Endothelial cell of umbilical vein (primary cell): ENCODE data around the gene PRC1. TPM values are rescaled to one million over a fixed set of nuclear protein-coding genes. Genes with fewer than 3 reads are reported as not detected.

Experiments used
- BruUV-seq: library from RNA; stranded (reverse); fragments of 400-500 nt; replicated peaks from 2 replicates; lab custom pipeline; 2021; lab: Mats Ljungman, UMichigan
- CTCF ChIA-PET: fragments of 300-600, 350-600 bp; sonication (Branson Sonifier 250); formaldehyde crosslinking; loops from one replicate; lab custom pipeline; 2021; ENCODE audit warnings: antibody characterized with exemption, inconsistent platforms; lab: Charles Lee
- POLR2A ChIA-PET: fragments of 300-600, 350-600 bp; sonication (Branson Sonifier 250); formaldehyde crosslinking; loops from one replicate; lab custom pipeline; 2021; ENCODE audit warnings: antibody characterized with exemption, inconsistent platforms; lab: Charles Lee
- DNase-seq: peaks from one replicate; pipeline ENCODE4 v3.0.0-alpha.2; 2011; ENCODE audit warnings: low read depth, low spot score
- FAIRE-seq: peaks from 2 replicates; lab custom pipeline; 2011; peaks lifted over from hg19 to GRCh38; lab: Jason Lieb, UNC
- H2AFZ ChIP-seq: 2 replicates; pipeline ENCODE4 v1.6.0; 2012; ENCODE audit warnings: low read depth, low read length, control low read depth, inconsistent platforms
- H3K27ac ChIP-seq: 2 replicates; pipeline ENCODE4 v1.5.1; 2011; ENCODE audit warnings: low read depth, mild to moderate bottlenecking, control low read depth, low read length, moderate library complexity; ENCODE audit not compliant: insufficient read depth
- H3K27me3 ChIP-seq, 2 experiments: 2 replicates each; pipeline versions ENCODE4 v1.6.0 to v1.6.1; 2011; ENCODE audit warnings: low read length in 2 of 2, mixed read lengths in 1 of 2; ENCODE audit not compliant: control insufficient read depth in 2 of 2, insufficient read depth in 2 of 2
- H3K36me3 ChIP-seq, 2 experiments: 2 replicates in 1 of 2; 3 replicates in 1 of 2; pipeline ENCODE4 v1.5.1; 2011; ENCODE audit warnings: low read length in 2 of 2, mild to moderate bottlenecking in 1 of 2, moderate library complexity in 1 of 2; ENCODE audit not compliant: control insufficient read depth in 2 of 2, insufficient read depth in 2 of 2; ENCODE audit errors: extremely low read depth in 1 of 2
- H3K4me1 ChIP-seq: 3 replicates; pipeline ENCODE4 v1.5.1; 2011; ENCODE audit warnings: mild to moderate bottlenecking, low read length; ENCODE audit not compliant: control insufficient read depth, insufficient read depth; ENCODE audit errors: extremely low read depth
- H3K4me2 ChIP-seq: 2 replicates; pipeline ENCODE4 v1.6.1; 2011; ENCODE audit warnings: low read length, control low read depth, mixed read lengths; ENCODE audit not compliant: insufficient read depth
- H3K4me3 ChIP-seq, 3 experiments: fragments of 200-600 bp in 1 of 3; sonication (generic), shearing (Covaris generic) in 1 of 3; replicated peaks in 1 of 3; 2 replicates each; pipeline ENCODE4 v1.5.1; 2011 to 2016; ENCODE audit warnings: control low read depth in 3 of 3, low read length in 3 of 3, mild to moderate bottlenecking in 2 of 3, inconsistent platforms in 1 of 3, low read depth in 1 of 3, moderate library complexity in 1 of 3; ENCODE audit not compliant: insufficient read depth in 1 of 3
- H3K79me2 ChIP-seq: 2 replicates; pipeline ENCODE4 v1.6.0; 2012; ENCODE audit warnings: low read length, inconsistent platforms; ENCODE audit not compliant: control insufficient read depth, insufficient read depth
- H3K9ac ChIP-seq: replicated peaks from 2 replicates; pipeline ENCODE3; 2011; ENCODE audit warnings: low read length, control low read depth; ENCODE audit not compliant: insufficient read depth; ENCODE audit errors: extremely low read depth
- H3K9me1 ChIP-seq: replicated peaks from 3 replicates; pipeline ENCODE4 v1.6.0; 2011; ENCODE audit warnings: mild to moderate bottlenecking, low read length; ENCODE audit not compliant: control insufficient read depth, insufficient read depth; ENCODE audit errors: extremely low read depth
- H3K9me3 ChIP-seq: replicated peaks from 2 replicates; pipeline ENCODE4 v1.5.1; 2012; ENCODE audit warnings: low read length, inconsistent platforms; ENCODE audit not compliant: control insufficient read depth, insufficient read depth
- H4K20me1 ChIP-seq: replicated peaks from 2 replicates; pipeline ENCODE3; 2011; ENCODE audit warnings: mild to moderate bottlenecking, low read length; ENCODE audit not compliant: control insufficient read depth, insufficient read depth; ENCODE audit errors: extremely low read depth
- FOS ChIP-seq: IDR thresholded peaks from 2 replicates; pipeline ENCODE4 v1.6.1; 2011; ENCODE audit warnings: mild to moderate bottlenecking, low read length, moderate library complexity, borderline replicate concordance; ENCODE audit not compliant: insufficient read depth
- GATA2 ChIP-seq: IDR thresholded peaks from 2 replicates; pipeline ENCODE4 v1.7.0; 2011; ENCODE audit warnings: low read depth, mild to moderate bottlenecking, moderate library complexity, mixed read lengths, low read length; ENCODE audit not compliant: insufficient read length, insufficient read depth
- JUN ChIP-seq: IDR thresholded peaks from 2 replicates; pipeline ENCODE4 v1.6.1; 2011; ENCODE audit warnings: borderline replicate concordance, low read depth; ENCODE audit not compliant: insufficient read length, insufficient read depth
- MYC ChIP-seq: IDR thresholded peaks from one replicate; pipeline ENCODE4 v1.6.1; 2011; ENCODE audit warnings: mild to moderate bottlenecking, low read depth, low read length
- POLR2A ChIP-seq: IDR thresholded peaks from 2 replicates; pipeline ENCODE4 v1.6.1; 2012; ENCODE audit warnings: low read depth, mild to moderate bottlenecking, control low read depth, low read length
- POLR2AphosphoS5 ChIP-seq: IDR thresholded peaks from 2 replicates; pipeline ENCODE4 v1.6.1; 2012; ENCODE audit warnings: low read depth, mild to moderate bottlenecking, control low read depth, low read length, moderate library complexity; ENCODE audit not compliant: insufficient read depth
- dilution Hi-C: fragments of 300-500 bp; cut with MboI; formaldehyde crosslinking; loops from one replicate; pipeline ENCODE4 v1.15.0; 2019; ENCODE audit warnings: low sequenced_read_pairs; ENCODE audit not compliant: extremely low pct_ligation_motif_present
- intact Hi-C: fragments of 100-400 bp; cut with micrococcal nuclease; formaldehyde crosslinking; loops from one replicate; pipeline ENCODE4 v1.10.0; 2022
- polyA plus RNA-seq, 4 experiments: library from polyadenylated mRNA; depleted of rRNA in 3 of 4; stranded (reverse) in 3 of 4; unstranded in 1 of 4; fragments of >200 nt; gene quantifications; 2 replicates each; pipeline versions ENCODE4 v1.2.1 to v1.2.3, GENCODE V29; 2011 to 2012; ENCODE audit warnings: missing spikeins in 1 of 4
- total RNA-seq: library from RNA; stranded (reverse); gene quantifications from 2 replicates; pipeline ENCODE4 v1.2.3, GENCODE V29; 2021
- TF ChIP-seq, protein P1 (sequence below): IDR thresholded peaks from 2 replicates; pipeline ENCODE4 v1.6.1; 2011; ENCODE audit not compliant: insufficient read depth, insufficient read length
- TF ChIP-seq, protein P2 (sequence below), 2 donors: IDR thresholded peaks; 1 replicate in 1 of 2; 2 replicates in 1 of 2; pipeline ENCODE4 v1.5.1; 2011; ENCODE audit warnings: low read length in 2 of 2, mild to moderate bottlenecking in 2 of 2, moderate library complexity in 2 of 2, control low read depth in 1 of 2, inconsistent platforms in 1 of 2, low read depth in 1 of 2; ENCODE audit not compliant: insufficient read depth in 1 of 2; ENCODE audit errors: extremely low read depth in 1 of 2

Gene PRC1
- total and polyA plus RNA-seq, 2 donors (not counting 3 experiments of a cell fraction or from before 2014, with no cell fraction given) = 171 to 280 TPM

GRCh38 chr15:90959028-90959595 is 35.2 kb downstream of the PRC1 start:
- DNase-seq (no peak), FAIRE-seq (no peak)
- no peak overlapping the region for H3K9ac ChIP-seq
- H4K20me1 ChIP-seq = no peaks in the 10 kb centered on the region
- H3K4me3 ChIP-seq = no peak overlapping the region
- H3K79me2 ChIP-seq = peaks cover 3% of the 10 kb centered on the region
- TF ChIP-seq MYC (no peak), FOS (no peak), JUN (no peak), GATA2 (no peak), POLR2AphosphoS5 (no peak), POLR2A (no peak)
- TF ChIP-seq, protein P1, sequence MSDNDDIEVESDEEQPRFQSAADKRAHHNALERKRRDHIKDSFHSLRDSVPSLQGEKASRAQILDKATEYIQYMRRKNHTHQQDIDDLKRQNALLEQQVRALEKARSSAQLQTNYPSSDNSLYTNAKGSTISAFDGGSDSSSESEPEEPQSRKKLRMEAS = no peak
- TF ChIP-seq, protein P2, sequence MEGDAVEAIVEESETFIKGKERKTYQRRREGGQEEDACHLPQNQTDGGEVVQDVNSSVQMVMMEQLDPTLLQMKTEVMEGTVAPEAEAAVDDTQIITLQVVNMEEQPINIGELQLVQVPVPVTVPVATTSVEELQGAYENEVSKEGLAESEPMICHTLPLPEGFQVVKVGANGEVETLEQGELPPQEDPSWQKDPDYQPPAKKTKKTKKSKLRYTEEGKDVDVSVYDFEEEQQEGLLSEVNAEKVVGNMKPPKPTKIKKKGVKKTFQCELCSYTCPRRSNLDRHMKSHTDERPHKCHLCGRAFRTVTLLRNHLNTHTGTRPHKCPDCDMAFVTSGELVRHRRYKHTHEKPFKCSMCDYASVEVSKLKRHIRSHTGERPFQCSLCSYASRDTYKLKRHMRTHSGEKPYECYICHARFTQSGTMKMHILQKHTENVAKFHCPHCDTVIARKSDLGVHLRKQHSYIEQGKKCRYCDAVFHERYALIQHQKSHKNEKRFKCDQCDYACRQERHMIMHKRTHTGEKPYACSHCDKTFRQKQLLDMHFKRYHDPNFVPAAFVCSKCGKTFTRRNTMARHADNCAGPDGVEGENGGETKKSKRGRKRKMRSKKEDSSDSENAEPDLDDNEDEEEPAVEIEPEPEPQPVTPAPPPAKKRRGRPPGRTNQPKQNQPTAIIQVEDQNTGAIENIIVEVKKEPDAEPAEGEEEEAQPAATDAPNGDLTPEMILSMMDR (IDR thresholded peaks at IDR 0.05; ENCODE audit: extremely low read depth in 1 of 2, insufficient read depth in 1 of 2, low read depth in 1 of 2, low read length in 2 of 2) = no peak
- no peak overlapping the region for H2AFZ ChIP-seq
- no peak overlapping the region for H3K4me2 ChIP-seq
- dilution Hi-C loops (no loop called here), intact Hi-C loops (no loop called here)
- CTCF ChIA-PET = interaction anchor here (1.1 to 6.9 kb wide), 6 partner anchors 12 to 314 kb away, joined by 3 to 155 read pairs (median 52); partner anchors contain the start of gene HDDC3
- POLR2A ChIA-PET = no interaction called here
- no peaks in the 10 kb centered on the region for H3K9me3 ChIP-seq
- H3K9me1 ChIP-seq = no peaks in the 10 kb centered on the region
- H3K27me3 ChIP-seq = no peaks in the 10 kb centered on the region
- H3K36me3 ChIP-seq = peaks cover 1 to 4% of the 10 kb centered on the region in 2 experiments
- BruUV-seq = no TSS peak
- H3K27ac ChIP-seq = no peak overlapping the region
- H3K4me1 ChIP-seq = peaks cover 13% of the 10 kb centered on the region
